H1 (cell line): ENCODE measurements around the gene SPDYE4. TPM values are rescaled to one million over a fixed set of nuclear protein-coding genes. Genes with fewer than 3 reads are reported as not detected.

Source experiments
- CTCF ChIA-PET: fragments of 300-600 bp; sonication (Branson Sonifier 250); formaldehyde crosslinking; loops from one replicate; lab custom pipeline; 2021; ENCODE audit not compliant: partially characterized antibody; lab: Charles Lee
- POLR2A ChIA-PET: fragments of 300-600 bp; sonication (Branson Sonifier 250); formaldehyde crosslinking; loops from one replicate; lab custom pipeline; 2021; ENCODE audit warnings: inconsistent platforms; ENCODE audit not compliant: partially characterized antibody; lab: Charles Lee
- DNase-seq, 2 experiments: peaks; one replicate each; pipeline versions ENCODE4 v3.0.0 to v3.0.0-alpha.2; 2010 to 2022; ENCODE audit warnings: low spot score in 2 of 2, low read depth in 1 of 2, mixed read lengths in 1 of 2
- FAIRE-seq: peaks from 2 replicates; lab custom pipeline; 2011; peaks lifted over from hg19 to GRCh38; lab: Jason Lieb, UNC
- H2AFZ ChIP-seq: 2 replicates; pipeline ENCODE4 v1.8.1; 2012; ENCODE audit warnings: low read length, inconsistent platforms
- H2AK5ac ChIP-seq: 2 replicates; pipeline ENCODE4 v1.6.1; 2013; ENCODE audit warnings: low read depth, low read length
- H2BK120ac ChIP-seq: replicated peaks from 2 replicates; pipeline ENCODE3; 2013; ENCODE audit warnings: low read depth, low read length, inconsistent platforms
- H2BK12ac ChIP-seq: 2 replicates; pipeline ENCODE4 v1.6.1; 2013; ENCODE audit warnings: low read depth, low read length
- H2BK15ac ChIP-seq: 2 replicates; pipeline ENCODE4 v1.6.1; 2013; ENCODE audit warnings: low read length
- H2BK20ac ChIP-seq: 2 replicates; pipeline ENCODE4 v1.6.1; 2013; ENCODE audit warnings: low read length
- H2BK5ac ChIP-seq: 2 replicates; pipeline ENCODE4 v1.6.1; 2013; ENCODE audit warnings: low read depth, low read length
- H3K14ac ChIP-seq: 2 replicates; pipeline ENCODE4 v1.6.1; 2013; ENCODE audit warnings: inconsistent platforms; ENCODE audit not compliant: insufficient read length
- H3K18ac ChIP-seq: 2 replicates; pipeline ENCODE4 v1.6.1; 2013; ENCODE audit warnings: low read length; ENCODE audit errors: extremely low read depth
- H3K23ac ChIP-seq: 2 replicates; pipeline ENCODE4 v1.6.1; 2013; ENCODE audit warnings: inconsistent platforms; ENCODE audit not compliant: insufficient read length
- H3K23me2 ChIP-seq: 2 replicates; pipeline ENCODE4 v1.6.1; 2013; ENCODE audit warnings: low read depth, low read length
- H3K27ac ChIP-seq: 2 replicates; pipeline ENCODE4 v1.6.1; 2011; ENCODE audit warnings: low read depth, low read length, inconsistent platforms
- H3K27me3 ChIP-seq, 4 experiments: replicated peaks in 1 of 4; 1 replicate in 1 of 4; 2 replicates in 3 of 4; pipeline versions ENCODE4 v1.6.1 to v1.8.1; 2011 to 2013; ENCODE audit warnings: low read length in 3 of 4, mild to moderate bottlenecking in 3 of 4, inconsistent platforms in 2 of 4, mixed read lengths in 2 of 4, moderate library complexity in 1 of 4; ENCODE audit not compliant: control insufficient read depth in 3 of 4, insufficient read depth in 3 of 4; ENCODE audit errors: extremely low read depth in 1 of 4
- H3K36me3 ChIP-seq, 4 experiments: 2 replicates each; pipeline versions ENCODE4 v1.6.1 to v1.8.1; 2011 to 2013; ENCODE audit warnings: mild to moderate bottlenecking in 4 of 4, low read length in 3 of 4, moderate library complexity in 2 of 4, control low read depth in 1 of 4, inconsistent platforms in 1 of 4; ENCODE audit not compliant: insufficient read depth in 4 of 4, control insufficient read depth in 2 of 4
- H3K4ac ChIP-seq: replicated peaks from 2 replicates; pipeline ENCODE3; 2013; ENCODE audit warnings: low read length, low read depth, mixed read lengths, inconsistent platforms; ENCODE audit not compliant: insufficient read length
- H3K4me1 ChIP-seq, 4 experiments: replicated peaks in 1 of 4; 1 replicate in 1 of 4; 2 replicates in 3 of 4; pipeline versions ENCODE4 v1.6.1 to v1.8.1; 2011 to 2013; ENCODE audit warnings: low read length in 3 of 4, inconsistent platforms in 2 of 4, mixed read lengths in 1 of 4; ENCODE audit not compliant: insufficient read depth in 4 of 4, control insufficient read depth in 3 of 4
- H3K4me2 ChIP-seq, 2 experiments: 2 replicates each; pipeline versions ENCODE4 v1.6.1 to v1.8.1; 2011 to 2013; ENCODE audit warnings: low read depth in 2 of 2, low read length in 2 of 2, control low read depth in 1 of 2, inconsistent platforms in 1 of 2, mild to moderate bottlenecking in 1 of 2; ENCODE audit not compliant: insufficient read depth in 1 of 2
- H3K4me3 ChIP-seq, 4 experiments: fragments of 200-600, 300-600 bp in 1 of 4; sonication (generic), shearing (Covaris generic), sonication (Bioruptor Twin) in 1 of 4; 2 replicates each; pipeline versions ENCODE4 v1.5.1 to v1.8.1; 2011 to 2016; ENCODE audit warnings: low read length in 4 of 4, low read depth in 3 of 4, control low read depth in 2 of 4, inconsistent platforms in 2 of 4, mild to moderate bottlenecking in 2 of 4, mixed read lengths in 1 of 4, moderate library complexity in 1 of 4; ENCODE audit not compliant: insufficient read depth in 2 of 4; ENCODE audit errors: extremely low read depth in 1 of 4
- H3K56ac ChIP-seq: replicated peaks from 2 replicates; pipeline ENCODE3; 2013; ENCODE audit warnings: low read depth, mild to moderate bottlenecking, mixed read lengths, low read length, inconsistent platforms; ENCODE audit not compliant: insufficient read length
- H3K79me1 ChIP-seq: 2 replicates; pipeline ENCODE4 v1.6.1; 2013; ENCODE audit warnings: low read depth, low read length, control low read depth
- H3K79me2 ChIP-seq, 2 experiments: 2 replicates each; pipeline versions ENCODE4 v1.6.1 to v1.8.1; 2012 to 2013; ENCODE audit warnings: low read length in 2 of 2, mild to moderate bottlenecking in 2 of 2, inconsistent platforms in 1 of 2; ENCODE audit not compliant: insufficient read depth in 2 of 2, control insufficient read depth in 1 of 2
- H3K9ac ChIP-seq, 4 experiments: replicated peaks in 1 of 4; 1 replicate in 1 of 4; 2 replicates in 3 of 4; pipeline versions ENCODE4 v1.6.1 to v1.8.1; 2011 to 2013; ENCODE audit warnings: low read depth in 3 of 4, low read length in 3 of 4, control low read depth in 2 of 4, mild to moderate bottlenecking in 2 of 4, moderate library complexity in 2 of 4, inconsistent platforms in 1 of 4; ENCODE audit errors: extremely low read depth in 1 of 4
- H3K9me3 ChIP-seq, 2 experiments: 2 replicates each; pipeline versions ENCODE4 v1.6.1 to v1.8.1; 2012 to 2013; ENCODE audit warnings: mild to moderate bottlenecking in 2 of 2, moderate library complexity in 2 of 2, control low read depth in 1 of 2, inconsistent platforms in 1 of 2, low read depth in 1 of 2, low read length in 1 of 2, mixed read lengths in 1 of 2; ENCODE audit not compliant: insufficient read depth in 2 of 2
- H4K20me1 ChIP-seq, 2 experiments: replicated peaks in 1 of 2; 2 replicates each; pipeline versions ENCODE3 to v1.8.1; 2011 to 2013; ENCODE audit warnings: inconsistent platforms in 2 of 2, low read length in 2 of 2, mild to moderate bottlenecking in 1 of 2; ENCODE audit not compliant: insufficient read depth in 2 of 2, control insufficient read depth in 1 of 2
- H4K5ac ChIP-seq: 2 replicates; pipeline ENCODE4 v1.6.1; 2013; ENCODE audit warnings: low read length, low read depth, mixed read lengths, inconsistent platforms; ENCODE audit not compliant: insufficient read length
- H4K8ac ChIP-seq: 2 replicates; pipeline ENCODE4 v1.8.0; 2013; ENCODE audit warnings: mild to moderate bottlenecking, moderate library complexity, low read length, inconsistent platforms; ENCODE audit not compliant: insufficient read depth; ENCODE audit errors: extremely low read depth
- H4K91ac ChIP-seq: replicated peaks from 2 replicates; pipeline ENCODE3; 2013; ENCODE audit warnings: low read length, mixed read lengths, inconsistent platforms; ENCODE audit not compliant: insufficient read length
- CEBPB ChIP-seq: IDR thresholded peaks from 2 replicates; pipeline ENCODE4 v1.6.1; 2012; ENCODE audit warnings: low read depth, low read length
- CHD2 ChIP-seq: IDR thresholded peaks from 2 replicates; pipeline ENCODE4 v1.6.1; 2012; ENCODE audit warnings: low read length, improper control_type of control experiment
- EP300 ChIP-seq, 2 experiments: IDR thresholded peaks; 1 replicate in 1 of 2; 2 replicates in 1 of 2; pipeline ENCODE4 v1.6.1; 2011 to 2012; ENCODE audit warnings: low read depth in 2 of 2, low read length in 2 of 2, mild to moderate bottlenecking in 2 of 2, borderline replicate concordance in 1 of 2, inconsistent platforms in 1 of 2, moderate library complexity in 1 of 2
- GABPA ChIP-seq: IDR thresholded peaks from 2 replicates; pipeline ENCODE4 v1.6.1; 2011; ENCODE audit warnings: mild to moderate bottlenecking, low read length, moderate library complexity, borderline replicate concordance; ENCODE audit not compliant: insufficient read depth
- HDAC2 ChIP-seq, 2 experiments: fragments of 300-600 bp in 1 of 2; sonication (generic) in 1 of 2; IDR thresholded peaks; 2 replicates each; pipeline ENCODE4 v1.6.1; 2011 to 2012; ENCODE audit warnings: low read depth in 2 of 2, low read length in 2 of 2, mild to moderate bottlenecking in 2 of 2, moderate library complexity in 2 of 2, borderline replicate concordance in 1 of 2, inconsistent platforms in 1 of 2
- POLR2A ChIP-seq, 2 experiments: IDR thresholded peaks; 1 replicate in 1 of 2; 2 replicates in 1 of 2; pipeline ENCODE4 v1.6.1; 2011; ENCODE audit warnings: low read depth in 2 of 2, low read length in 2 of 2, mild to moderate bottlenecking in 2 of 2; ENCODE audit errors: control extremely low read depth in 1 of 2
- RAD21 ChIP-seq, 2 experiments: IDR thresholded peaks in 1 of 2; conservative IDR thresholded peaks in 1 of 2; 2 replicates each; pipeline ENCODE4 v1.6.1; 2011; ENCODE audit warnings: low read depth in 2 of 2, low read length in 2 of 2, improper control_type of control experiment in 1 of 2, inconsistent platforms in 1 of 2, mild to moderate bottlenecking in 1 of 2, moderate library complexity in 1 of 2
- RXRA ChIP-seq: IDR thresholded peaks from 2 replicates; pipeline ENCODE4 v1.6.1; 2011; ENCODE audit warnings: low read depth, mild to moderate bottlenecking, low read length, moderate library complexity; ENCODE audit not compliant: insufficient read depth
- SP2 ChIP-seq: IDR thresholded peaks from 2 replicates; pipeline ENCODE4 v1.6.1; 2012; ENCODE audit warnings: mild to moderate bottlenecking, low read length, inconsistent platforms
- WGBS, 2 experiments: shearing (Covaris generic) in 1 of 2; methylation state at CpG; one replicate each; pipeline versions ENCODE4 v1.1.6 to v1.1.7; 2013 to 2015; ENCODE audit warnings: low lambda C conversion rate in 2 of 2, mixed read lengths in 2 of 2, inconsistent platforms in 1 of 2, low coverage in 1 of 2, missing lambda C conversion rate in 1 of 2; ENCODE audit not compliant: insufficient replicate concordance in 2 of 2, insufficient coverage in 1 of 2, insufficient read length in 1 of 2; ENCODE audit errors: extremely low coverage in 1 of 2, missing lambda C conversion rate in 1 of 2; 5-methylcytosine and 5-hydroxymethylcytosine counted together
- polyA plus RNA-seq, 7 experiments: library from polyadenylated mRNA; depleted of rRNA in 3 of 7; stranded (reverse) in 5 of 7; unstranded in 2 of 7; fragments of >200 nt in 5 of 7; fragments of 200-250 nt in 2 of 7; gene quantifications; 1 replicate in 5 of 7; 2 replicates in 1 of 7; 4 replicates in 1 of 7; pipeline versions ENCODE4 v1.2.1 to v1.2.3, GENCODE V29; 2011 to 2013; ENCODE audit warnings: missing spikeins in 2 of 7, mixed read lengths in 2 of 7
- total RNA-seq: library from RNA; stranded (reverse); fragmentation: NEBNext Ultra II Directional; extraction: Animal tissue kit (Norgen Biotek cat#: 25700); gene quantifications from 2 replicates; pipeline ENCODE4 v1.2.1, GENCODE V29; 2021

SPDYE4 gene
- total and polyA plus RNA-seq, 2 of the 8 experiments (the other 6 are each of a cell fraction or from before 2014, with no cell fraction given), result not detected

GRCh38 chr17:8713315-8713714 is 45.0 kb downstream of the SPDYE4 start:
- Histone ChIP-seq H4K20me1 (peaks cover 0 to 2% of the 10 kb centered on the region in 2 experiments), H3K9me3 (no peaks in the 10 kb centered on the region; a peak in 1 of 4 replicates), H3K23ac (no peak overlapping the region), H3K9ac (no peak overlapping the region), H3K4me2 (no peak overlapping the region), H3K18ac (no peak overlapping the region), H2AFZ (no peak overlapping the region), H3K4me1 (peaks cover 0 to 2% (median 0%) of the 10 kb centered on the region in 4 experiments; a peak in 1 of 7 replicates), H2BK5ac (no peak overlapping the region), H2BK12ac (no peak overlapping the region), H4K5ac (no peak overlapping the region), H3K14ac (no peak overlapping the region), H3K27me3 (no peaks in the 10 kb centered on the region), H2BK120ac (no peak overlapping the region), H3K56ac (no peak overlapping the region), H3K36me3 (no peaks in the 10 kb centered on the region), H3K79me2 (no peaks in the 10 kb centered on the region), H2BK15ac (no peak overlapping the region), H3K4ac (no peak overlapping the region), H3K27ac (no peak overlapping the region), H2BK20ac (no peak overlapping the region), H2AK5ac (no peak overlapping the region), H4K8ac (no peak overlapping the region), H3K4me3 (no peak overlapping the region), H3K23me2 (0 out of 2 replicates have a peak, but pooled peaks cover 2% of the 10 kb centered on the region), H3K79me1 (no peaks in the 10 kb centered on the region), H4K91ac (no peak overlapping the region)
- ChIA-PET POLR2A (interaction anchor here (2.6 kb wide), 1 partner anchor 16 kb away, joined by 11 read pairs; no protein-coding TSS in a partner anchor), CTCF (no interaction called here)
- WGBS, 2 experiments, result 87% methylated on average over 3 of the region's 3 CpGs; no CpG with 5 or more reads in 1 of the 2 experiments
- no peak for FAIRE-seq
- TF ChIP-seq SP2 (no peak), EP300 (IDR thresholded peaks at IDR 0.05; ENCODE audit: borderline replicate concordance in 1 of 2, low read depth in 2 of 2, low read length in 2 of 2) (no peak), CHD2 (no peak), RAD21 (IDR thresholded peaks at IDR 0.05 in 1 of 2, conservative IDR thresholded peaks at IDR 0.05 in 1 of 2; ENCODE audit: low read depth in 2 of 2, low read length in 2 of 2) (no peak), GABPA (no peak), POLR2A (IDR thresholded peaks at IDR 0.05; ENCODE audit: control extremely low read depth in 1 of 2, low read depth in 2 of 2, low read length in 2 of 2) (no peak), CEBPB (no peak), HDAC2 (IDR thresholded peaks at IDR 0.05; ENCODE audit: borderline replicate concordance in 1 of 2, low read depth in 2 of 2, low read length in 2 of 2) (no peak), RXRA (no peak)
- DNase-seq, result no peak
